Smooth muscle cell (in vitro differentiated cells): ENCODE measurements around the gene DRG2. TPM values are rescaled to one million over a fixed set of nuclear protein-coding genes. Genes with fewer than 3 reads are reported as not detected.

ENCODE experiments used
- DNase-seq: peaks from one replicate; lab custom pipeline; 2025; ENCODE audit not compliant: unreplicated experiment; lab: John Stamatoyannopoulos, UW
- H2AFZ ChIP-seq: fragments of 200-600 bp; sonication (generic); 2 replicates; pipeline ENCODE4 v1.6.0; 2016; ENCODE audit warnings: antibody characterized with exemption, low read depth, mild to moderate bottlenecking
- H3F3A ChIP-seq: fragments of 200-600 bp; sonication (generic); 2 replicates; pipeline ENCODE4 v1.6.0; 2017; ENCODE audit warnings: antibody characterized with exemption, low read depth
- H3K27ac ChIP-seq: fragments of 200-600 bp; sonication (generic); 2 replicates; pipeline ENCODE4 v1.5.1; 2016; ENCODE audit warnings: low read depth, mild to moderate bottlenecking
- H3K27me3 ChIP-seq: fragments of 200-600 bp; sonication (generic); 2 replicates; pipeline ENCODE4 v1.6.1; 2016; ENCODE audit warnings: low read depth, mild to moderate bottlenecking
- H3K36me3 ChIP-seq: fragments of 200-600 bp; sonication (generic); 2 replicates; pipeline ENCODE4 v1.5.1; 2016; ENCODE audit warnings: low read depth
- H3K4me1 ChIP-seq: fragments of 200-600 bp; sonication (generic); 2 replicates; pipeline ENCODE4 v1.5.1; 2016; ENCODE audit warnings: low read depth
- H3K4me2 ChIP-seq: fragments of 200-600 bp; sonication (generic); 2 replicates; pipeline ENCODE4 v1.6.0; 2016; ENCODE audit warnings: mild to moderate bottlenecking
- H3K4me3 ChIP-seq: fragments of 200-600 bp; sonication (generic); 2 replicates; pipeline ENCODE4 v1.5.1; 2016; ENCODE audit warnings: mild to moderate bottlenecking
- H3K79me2 ChIP-seq: fragments of 200-600 bp; sonication (generic); 2 replicates; pipeline ENCODE4 v1.6.0; 2016; ENCODE audit warnings: low read depth, mild to moderate bottlenecking
- H3K9ac ChIP-seq: fragments of 200-600 bp; sonication (generic); 2 replicates; pipeline ENCODE4 v1.6.0; 2016; ENCODE audit warnings: low read depth
- H3K9me3 ChIP-seq: fragments of 200-600 bp; sonication (generic); replicated peaks from 2 replicates; pipeline ENCODE4 v1.5.1; 2016; ENCODE audit warnings: low read depth
- H4K20me1 ChIP-seq: fragments of 200-600 bp; sonication (generic); 2 replicates; pipeline ENCODE4 v1.6.0; 2016; ENCODE audit warnings: low read depth
- CTCF ChIP-seq: fragments of 200-600 bp; sonication (generic); IDR thresholded peaks from 2 replicates; pipeline ENCODE4 v1.5.1; 2017; ENCODE audit warnings: borderline replicate concordance, mild to moderate bottlenecking, antibody characterized with exemption; ENCODE audit not compliant: insufficient read depth, poor library complexity, severe bottlenecking
- WGBS: methylation state at CpG from one replicate; pipeline ENCODE4 v1.1.7; 2016; ENCODE audit warnings: low lambda C conversion rate; 5-methylcytosine and 5-hydroxymethylcytosine counted together
- polyA plus RNA-seq: library from polyadenylated mRNA; unstranded; fragments of >200 nt; fragmentation: Nextera tagmentation; extraction: Ambion mirVana; gene quantifications from 2 replicates; pipeline ENCODE4 v1.2.1, GENCODE V29; 2016
- total RNA-seq: library from RNA; depleted of rRNA; stranded (reverse); fragments of >200 nt; gene quantifications from 2 replicates; pipeline ENCODE4 v1.2.3, GENCODE V29; 2014

DRG2 gene
- total and polyA plus RNA-seq, 2 experiments from 2014 or later, result 24.5 to 36.6 TPM

- Histone ChIP-seq H3K27me3 (no peaks in the 10 kb centered on the region), H3K27ac (no peak overlapping the region), H3K36me3 (no peaks in the 10 kb centered on the region), H3K4me1 (no peaks in the 10 kb centered on the region), H3F3A (no peaks in the 10 kb centered on the region), H3K4me2 (no peak overlapping the region), H4K20me1 (no peaks in the 10 kb centered on the region), H3K9ac (no peak overlapping the region), H3K79me2 (no peaks in the 10 kb centered on the region), H3K4me3 (no peak overlapping the region), H3K9me3 (no peaks in the 10 kb centered on the region), H2AFZ (no peak overlapping the region)
- no peak for TF ChIP-seq CTCF
- no peak for DNase-seq
- 90% methylated on average over 1 of the region's 1 CpG for WGBS
Measured at GRCh38 chr17:18117533-18117932, 29.8 kb downstream of the DRG2 start.

- H3K4me3 ChIP-seq, result no peak overlapping the region
- H3K79me2 ChIP-seq, result no peaks in the 10 kb centered on the region
- H3K4me2 ChIP-seq, result no peak overlapping the region
- H3K9ac ChIP-seq, result no peak overlapping the region
- no peak for TF ChIP-seq CTCF
- no peaks in the 10 kb centered on the region for H3K4me1 ChIP-seq
- no peak overlapping the region for H3K27ac ChIP-seq
- no peaks in the 10 kb centered on the region for H3K9me3 ChIP-seq
- no peak for DNase-seq
- no peaks in the 10 kb centered on the region for H3K27me3 ChIP-seq
- H3F3A ChIP-seq, result no peaks in the 10 kb centered on the region
- H4K20me1 ChIP-seq, result no peaks in the 10 kb centered on the region
- H2AFZ ChIP-seq, result no peak overlapping the region
- no peaks in the 10 kb centered on the region for H3K36me3 ChIP-seq
- 87% methylated on average over 33 of the region's 33 CpGs for WGBS
Measured at GRCh38 chr17:18117982-18118975, 30.5 kb downstream of the DRG2 start.

- Histone ChIP-seq H3K27ac (no peak overlapping the region), H4K20me1 (no peaks in the 10 kb centered on the region), H3K27me3 (no peaks in the 10 kb centered on the region), H3K4me1 (no peaks in the 10 kb centered on the region), H3K79me2 (no peaks in the 10 kb centered on the region), H2AFZ (no peak overlapping the region), H3F3A (no peaks in the 10 kb centered on the region), H3K4me3 (no peak overlapping the region), H3K4me2 (no peak overlapping the region), H3K9ac (no peak overlapping the region), H3K36me3 (no peaks in the 10 kb centered on the region), H3K9me3 (no peaks in the 10 kb centered on the region)
- DNase-seq, result no peak
- WGBS, result 98% methylated on average over 39 of the region's 57 CpGs
- no peak for TF ChIP-seq CTCF
Measured at GRCh38 chr17:18119166-18119745, 31.5 kb downstream of the DRG2 start.
